ENCODE data around the gene C14orf93.

C14orf93 gene

DNA sequence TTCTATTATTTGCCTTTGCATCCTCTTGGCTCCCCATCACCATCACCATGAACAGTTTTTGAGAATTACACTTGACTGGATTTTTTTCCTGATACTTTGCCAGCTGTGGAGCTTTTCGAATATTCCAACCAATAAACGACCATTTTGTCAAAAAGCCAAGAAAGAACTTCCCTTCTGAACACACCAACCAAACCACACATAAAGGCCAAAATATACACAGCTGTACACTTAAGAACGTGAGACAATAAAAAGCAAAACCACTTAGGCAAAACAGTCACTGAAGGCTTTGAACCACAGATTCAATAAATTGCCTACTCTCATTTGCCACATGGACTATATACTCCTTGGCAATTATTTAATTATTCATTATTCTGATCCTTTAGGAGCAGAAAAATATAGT lies 1.1 kb downstream of the C14orf93 start:
- Histone ChIP-seq H4K20me1 (ENCODE audit: insufficient read depth, low read length) (no peaks in the 10 kb centered on the region), H3K27me3 (ENCODE audit: insufficient read depth, low read length) (no peaks in the 10 kb centered on the region), H3K4me3 (ENCODE audit: low read depth, low read length, poor library complexity, severe bottlenecking) (peak overlapping the region; percentile 62), H3K27ac (ENCODE audit: low read depth, low read length, poor library complexity, severe bottlenecking) (peak overlapping the region; percentile 88), H3K9me2 (ENCODE audit: low read depth, low read length) (no peaks in the 10 kb centered on the region), H2AFZ (ENCODE audit: low read length) (no peak overlapping the region), H3K36me3 (ENCODE audit: insufficient read depth, low read length) (no peaks in the 10 kb centered on the region), H3K4me2 (ENCODE audit: low read length) (peak overlapping the region; percentile 80), H3K9me3 (ENCODE audit: low read length) (no peaks in the 10 kb centered on the region), H3K4me1 (ENCODE audit: insufficient read depth, low read length, severe bottlenecking) (peaks cover 46% of the 10 kb centered on the region), H3K79me2 (ENCODE audit: insufficient read depth, low read length) (no peaks in the 10 kb centered on the region), H3F3A (ENCODE audit: insufficient read depth, low read length) (peaks cover 9% of the 10 kb centered on the region; the same call in 1 of the 2 replicates), H3K9ac (ENCODE audit: low read length) (peak overlapping the region; percentile 73)
- no peak for TF ChIP-seq EZH2 (IDR thresholded peaks at IDR 0.05; ENCODE audit: borderline replicate concordance, low read length)
- TF ChIP-seq, protein P1, sequence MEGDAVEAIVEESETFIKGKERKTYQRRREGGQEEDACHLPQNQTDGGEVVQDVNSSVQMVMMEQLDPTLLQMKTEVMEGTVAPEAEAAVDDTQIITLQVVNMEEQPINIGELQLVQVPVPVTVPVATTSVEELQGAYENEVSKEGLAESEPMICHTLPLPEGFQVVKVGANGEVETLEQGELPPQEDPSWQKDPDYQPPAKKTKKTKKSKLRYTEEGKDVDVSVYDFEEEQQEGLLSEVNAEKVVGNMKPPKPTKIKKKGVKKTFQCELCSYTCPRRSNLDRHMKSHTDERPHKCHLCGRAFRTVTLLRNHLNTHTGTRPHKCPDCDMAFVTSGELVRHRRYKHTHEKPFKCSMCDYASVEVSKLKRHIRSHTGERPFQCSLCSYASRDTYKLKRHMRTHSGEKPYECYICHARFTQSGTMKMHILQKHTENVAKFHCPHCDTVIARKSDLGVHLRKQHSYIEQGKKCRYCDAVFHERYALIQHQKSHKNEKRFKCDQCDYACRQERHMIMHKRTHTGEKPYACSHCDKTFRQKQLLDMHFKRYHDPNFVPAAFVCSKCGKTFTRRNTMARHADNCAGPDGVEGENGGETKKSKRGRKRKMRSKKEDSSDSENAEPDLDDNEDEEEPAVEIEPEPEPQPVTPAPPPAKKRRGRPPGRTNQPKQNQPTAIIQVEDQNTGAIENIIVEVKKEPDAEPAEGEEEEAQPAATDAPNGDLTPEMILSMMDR (IDR thresholded peaks at IDR 0.05; ENCODE audit: low read length): no peak

DNA sequence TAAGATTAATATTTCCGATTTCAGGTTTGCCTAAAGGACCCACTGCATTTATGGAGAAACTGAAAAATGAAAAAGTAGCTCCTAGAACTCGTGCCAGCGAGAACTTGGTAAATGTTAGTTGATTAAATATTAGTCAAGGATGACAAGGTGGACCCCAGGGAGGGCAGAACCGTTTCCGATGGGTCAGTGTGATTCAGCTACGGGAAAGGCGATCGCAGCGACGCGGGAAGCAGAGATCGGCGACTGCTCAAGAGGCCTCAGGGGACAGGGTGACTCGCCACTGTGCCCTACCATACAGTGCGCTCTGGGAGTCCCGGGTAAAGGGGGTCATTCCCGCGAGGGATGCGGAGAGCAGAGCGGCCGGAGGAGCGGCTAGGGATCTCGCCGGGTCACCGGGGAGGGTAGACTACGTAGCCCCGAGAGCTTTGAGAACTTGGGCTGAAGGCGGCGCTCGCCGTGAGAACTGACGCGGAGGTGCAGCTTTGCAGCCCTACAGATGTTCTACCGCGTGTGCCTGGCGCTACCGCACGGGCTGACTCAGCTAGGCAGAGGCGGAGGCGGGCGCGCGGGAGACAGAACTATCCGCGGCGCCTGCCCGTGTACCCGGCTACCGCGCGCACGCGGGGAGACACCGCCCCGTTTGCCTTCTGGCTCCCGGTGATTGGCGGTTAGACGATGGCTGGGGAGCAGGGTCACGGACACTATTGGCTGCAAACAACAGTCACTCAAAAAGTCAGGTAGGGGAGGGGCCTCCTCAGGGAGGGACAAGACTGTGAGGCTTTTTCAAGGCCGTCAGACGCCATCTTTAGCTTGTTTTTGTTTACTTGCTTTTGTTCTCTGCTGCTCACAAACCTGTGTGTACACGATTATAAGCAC lies 3.2 kb downstream of the C14orf93 start:
- H2AFZ ChIP-seq (ENCODE audit: low read length): peak overlapping the region; percentile 61; the same call in 1 of the 2 replicates
- TF ChIP-seq EZH2 (IDR thresholded peaks at IDR 0.05; ENCODE audit: borderline replicate concordance, low read length): no peak
- TF ChIP-seq, protein P1 (IDR thresholded peaks at IDR 0.05; ENCODE audit: low read length): peak; percentile 23; the same call in 1 of the 2 replicates
- peak overlapping the region; percentile 74 for H3K4me3 ChIP-seq (ENCODE audit: low read depth, low read length, poor library complexity, severe bottlenecking)
- H3K4me1 ChIP-seq (ENCODE audit: insufficient read depth, low read length, severe bottlenecking): peaks cover 46% of the 10 kb centered on the region
- H4K20me1 ChIP-seq (ENCODE audit: insufficient read depth, low read length): no peaks in the 10 kb centered on the region
- no peaks in the 10 kb centered on the region for H3K27me3 ChIP-seq (ENCODE audit: insufficient read depth, low read length)
- H3K9me3 ChIP-seq (ENCODE audit: low read length): no peaks in the 10 kb centered on the region
- H3F3A ChIP-seq (ENCODE audit: insufficient read depth, low read length): peaks cover 9% of the 10 kb centered on the region; the same call in 1 of the 2 replicates
- peak overlapping the region; percentile 88 for H3K27ac ChIP-seq (ENCODE audit: low read depth, low read length, poor library complexity, severe bottlenecking)
- H3K9ac ChIP-seq (ENCODE audit: low read length): peak overlapping the region; percentile 88
- peak overlapping the region; percentile 70 for H3K4me2 ChIP-seq (ENCODE audit: low read length)
- no peaks in the 10 kb centered on the region for H3K36me3 ChIP-seq (ENCODE audit: insufficient read depth, low read length)
- no peaks in the 10 kb centered on the region for H3K9me2 ChIP-seq (ENCODE audit: low read depth, low read length)
- no peaks in the 10 kb centered on the region for H3K79me2 ChIP-seq (ENCODE audit: insufficient read depth, low read length)

DNA sequence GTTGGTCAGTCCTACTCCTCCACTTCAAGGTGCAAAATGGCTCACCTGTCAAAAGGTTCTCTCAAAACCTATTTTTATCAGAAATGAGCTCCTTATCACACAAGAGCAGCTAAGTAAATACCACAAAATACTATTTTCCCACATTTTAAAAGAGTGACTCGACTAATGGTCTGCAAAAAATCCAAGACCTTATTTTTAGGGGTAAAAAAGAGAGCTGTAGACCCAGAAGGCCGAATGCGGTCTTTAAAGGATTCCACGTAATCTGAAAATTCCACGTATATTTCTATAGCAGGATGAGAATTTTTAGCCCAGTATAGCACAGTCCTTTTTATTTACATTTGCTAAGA lies 3.8 kb downstream of the C14orf93 start:
- Histone ChIP-seq H3K9me3 (ENCODE audit: low read length) (no peaks in the 10 kb centered on the region), H3K4me3 (ENCODE audit: low read depth, low read length, poor library complexity, severe bottlenecking) (peak overlapping the region; percentile 74), H3K9ac (ENCODE audit: low read length) (peak overlapping the region; percentile 88), H3K27ac (ENCODE audit: low read depth, low read length, poor library complexity, severe bottlenecking) (peak overlapping the region; percentile 88), H3K4me2 (ENCODE audit: low read length) (peak overlapping the region; percentile 70), H3K27me3 (ENCODE audit: insufficient read depth, low read length) (no peaks in the 10 kb centered on the region), H4K20me1 (ENCODE audit: insufficient read depth, low read length) (no peaks in the 10 kb centered on the region), H3K9me2 (ENCODE audit: low read depth, low read length) (no peaks in the 10 kb centered on the region), H3F3A (ENCODE audit: insufficient read depth, low read length) (peaks cover 9% of the 10 kb centered on the region; the same call in 1 of the 2 replicates), H3K79me2 (ENCODE audit: insufficient read depth, low read length) (no peaks in the 10 kb centered on the region), H2AFZ (ENCODE audit: low read length) (no peak overlapping the region), H3K4me1 (ENCODE audit: insufficient read depth, low read length, severe bottlenecking) (peaks cover 46% of the 10 kb centered on the region), H3K36me3 (ENCODE audit: insufficient read depth, low read length) (no peaks in the 10 kb centered on the region)
- TF ChIP-seq, protein P1 (IDR thresholded peaks at IDR 0.05; ENCODE audit: low read length): no peak
- TF ChIP-seq EZH2 (IDR thresholded peaks at IDR 0.05; ENCODE audit: borderline replicate concordance, low read length): no peak
